Upper lobe of left lung (tissue), 6 donors: ENCODE data around the gene QKI. TPM values are rescaled to one million over a fixed set of nuclear protein-coding genes. Genes with fewer than 3 reads are reported as not detected.
A peak's percentile ranks its signal among the peaks of the same experiment; 100 is the strongest.

ENCODE experiments used
- ATAC-seq, 2 donors: fragments of 200-7000 bp; cut with Tn5 transposase; one replicate each; pipeline ENCODE4 v1.9.1; 2022; ENCODE audit warnings: mild to moderate bottlenecking in 2 of 2, moderate library complexity in 2 of 2; ENCODE audit not compliant: low FRiP score in 2 of 2
- DNase-seq, 2 donors: peaks; one replicate each; pipeline ENCODE4 v3.0.0-alpha.2; 2019 to 2020
- H3K27ac ChIP-seq, 4 donors: fragments of 200-600 bp; sonication (generic); one replicate each; pipeline ENCODE4 v1.5.1; 2016 to 2019
- H3K27me3 ChIP-seq, 4 donors: fragments of 200-600 bp; sonication (generic); one replicate each; pipeline ENCODE4 v1.5.1; 2017 to 2019
- H3K36me3 ChIP-seq, 4 donors: fragments of 200-600 bp; sonication (generic); one replicate each; pipeline ENCODE4 v1.5.1; 2016 to 2019
- H3K4me1 ChIP-seq, 4 donors: fragments of 200-600 bp; sonication (generic); one replicate each; pipeline ENCODE4 v1.5.1; 2018 to 2019
- H3K4me3 ChIP-seq, 4 donors: fragments of 200-600 bp; sonication (generic); one replicate each; pipeline ENCODE4 v1.5.1; 2017 to 2019; ENCODE audit warnings: mild to moderate bottlenecking in 2 of 4, moderate library complexity in 1 of 4
- H3K9me3 ChIP-seq, 4 donors: fragments of 200-600 bp; sonication (generic); one replicate each; pipeline ENCODE4 v1.5.1; 2018 to 2019
- EP300 ChIP-seq, 4 donors: sonication (generic); formaldehyde crosslinking; IDR thresholded peaks; one replicate each; pipeline ENCODE4 v1.5.1; 2017; ENCODE audit warnings: antibody characterized with exemption in 4 of 4, control low read depth in 2 of 4
- POLR2A ChIP-seq, 4 donors: fragments of 450-650 bp; IDR thresholded peaks; one replicate each; pipeline ENCODE4 v1.5.1; 2016 to 2017; ENCODE audit warnings: antibody characterized with exemption in 4 of 4, mild to moderate bottlenecking in 2 of 4
- POLR2AphosphoS5 ChIP-seq, 2 donors: sonication (generic); formaldehyde crosslinking; IDR thresholded peaks; one replicate each; pipeline ENCODE4 v1.5.1; 2017; ENCODE audit warnings: antibody characterized with exemption in 2 of 2
- WGBS, 2 donors: methylation state at CpG; one replicate each; pipeline ENCODE4 v1.1.5; 2017 to 2018; 5-methylcytosine and 5-hydroxymethylcytosine counted together
- total RNA-seq, 6 donors: library from RNA; depleted of rRNA in 4 of 6; stranded (reverse); fragments of >200 nt in 4 of 6; gene quantifications; one replicate each; pipeline versions ENCODE4 v1.1.0 to v1.2.1, GENCODE V29; 2016 to 2021
- TF ChIP-seq, protein P1 (sequence below), 6 experiments: fragments of 450-650 bp in 4 of 6; fragments of 200-600 bp in 2 of 6; sonication (generic) in 2 of 6; IDR thresholded peaks; one replicate each; pipeline ENCODE4 v1.5.1; 2016 to 2019; ENCODE audit warnings: antibody characterized with exemption in 6 of 6
- donor health status: DM: no; HTN: no; CAD: no; lungs with moderate emphysema.
- donor health status: DM: no; HTN: yes; CAD: no; lungs with severe emphysema.

Gene QKI
- total RNA-seq, 6 donors from 2014 or later = 181 to 273 (median 226) TPM

- no peaks in the 10 kb centered on the region for H3K4me1 ChIP-seq
- H3K36me3 ChIP-seq = no peaks in the 10 kb centered on the region
- TF ChIP-seq, protein P1, sequence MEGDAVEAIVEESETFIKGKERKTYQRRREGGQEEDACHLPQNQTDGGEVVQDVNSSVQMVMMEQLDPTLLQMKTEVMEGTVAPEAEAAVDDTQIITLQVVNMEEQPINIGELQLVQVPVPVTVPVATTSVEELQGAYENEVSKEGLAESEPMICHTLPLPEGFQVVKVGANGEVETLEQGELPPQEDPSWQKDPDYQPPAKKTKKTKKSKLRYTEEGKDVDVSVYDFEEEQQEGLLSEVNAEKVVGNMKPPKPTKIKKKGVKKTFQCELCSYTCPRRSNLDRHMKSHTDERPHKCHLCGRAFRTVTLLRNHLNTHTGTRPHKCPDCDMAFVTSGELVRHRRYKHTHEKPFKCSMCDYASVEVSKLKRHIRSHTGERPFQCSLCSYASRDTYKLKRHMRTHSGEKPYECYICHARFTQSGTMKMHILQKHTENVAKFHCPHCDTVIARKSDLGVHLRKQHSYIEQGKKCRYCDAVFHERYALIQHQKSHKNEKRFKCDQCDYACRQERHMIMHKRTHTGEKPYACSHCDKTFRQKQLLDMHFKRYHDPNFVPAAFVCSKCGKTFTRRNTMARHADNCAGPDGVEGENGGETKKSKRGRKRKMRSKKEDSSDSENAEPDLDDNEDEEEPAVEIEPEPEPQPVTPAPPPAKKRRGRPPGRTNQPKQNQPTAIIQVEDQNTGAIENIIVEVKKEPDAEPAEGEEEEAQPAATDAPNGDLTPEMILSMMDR (IDR thresholded peaks at IDR 0.05) = no peak
- no peak for TF ChIP-seq POLR2A (IDR thresholded peaks at IDR 0.05)
- TF ChIP-seq POLR2AphosphoS5 (IDR thresholded peaks at IDR 0.05) = no peak
- no peak for TF ChIP-seq EP300 (IDR thresholded peaks at IDR 0.05)
- 70 to 73% methylated on average over 14 to 16 of the region's 16 CpGs for WGBS, 2 donors
- no peak overlapping the region for H3K27ac ChIP-seq
- DNase-seq (no peak), ATAC-seq (no peak)
- no peaks in the 10 kb centered on the region for H3K27me3 ChIP-seq
- no peak overlapping the region for H3K4me3 ChIP-seq
- H3K9me3 ChIP-seq = no peaks in the 10 kb centered on the region
These were observed 206.3 kb downstream of the QKI start for GRCh38 chr6:163620670-163621330.

- TF ChIP-seq, protein P1 (IDR thresholded peaks at IDR 0.05) = no peak
- TF ChIP-seq POLR2AphosphoS5 (IDR thresholded peaks at IDR 0.05) = no peak
- TF ChIP-seq EP300 (IDR thresholded peaks at IDR 0.05) = no peak
- TF ChIP-seq POLR2A (IDR thresholded peaks at IDR 0.05) = no peak
- Histone ChIP-seq H3K27me3 (no peaks in the 10 kb centered on the region), H3K4me3 (no peak overlapping the region), H3K36me3 (no peaks in the 10 kb centered on the region), H3K4me1 (no peaks in the 10 kb centered on the region), H3K27ac (no peak overlapping the region), H3K9me3 (peaks cover 0 to 7% (median 0%) of the 10 kb centered on the region in 4 donors)
- no peak for DNase-seq
- no peak for ATAC-seq
- WGBS, 2 donors = 87 to 97% methylated on average over 3 of the region's 3 CpGs
These were observed 210.7 kb downstream of the QKI start for GRCh38 chr6:163625265-163625664.

GRCh38 chr6:163626073-163626867 lies 211.8 kb downstream of the QKI start:
- peak in 1 of 2 donors; percentile 6 for ATAC-seq

GRCh38 chr6:163627274-163628062 lies 212.9 kb downstream of the QKI start:
- H3K27me3 ChIP-seq = no peaks in the 10 kb centered on the region
- TF ChIP-seq POLR2AphosphoS5 (IDR thresholded peaks at IDR 0.05) = no peak
- TF ChIP-seq POLR2A (IDR thresholded peaks at IDR 0.05) = no peak
- TF ChIP-seq, protein P1 (IDR thresholded peaks at IDR 0.05) = no peak
- no peak for TF ChIP-seq EP300 (IDR thresholded peaks at IDR 0.05)
- no peaks in the 10 kb centered on the region for H3K4me1 ChIP-seq
- ATAC-seq (no peak), DNase-seq (no peak)
- no peaks in the 10 kb centered on the region for H3K36me3 ChIP-seq
- H3K27ac ChIP-seq = no peak overlapping the region
- H3K9me3 ChIP-seq = peaks cover 0 to 7% (median 0%) of the 10 kb centered on the region in 4 donors
- H3K4me3 ChIP-seq = no peak overlapping the region
- WGBS, 2 donors = 78% methylated on average over 10 to 11 of the region's 11 CpGs

More at GRCh38 chr6:163626073-163626867, 211.8 kb downstream of the QKI start:
- H3K4me3 ChIP-seq = no peak overlapping the region
- H3K9me3 ChIP-seq = peaks cover 0 to 7% (median 0%) of the 10 kb centered on the region in 4 donors
- H3K4me1 ChIP-seq = no peaks in the 10 kb centered on the region
- TF ChIP-seq, protein P1 (IDR thresholded peaks at IDR 0.05) = no peak
- no peak for TF ChIP-seq EP300 (IDR thresholded peaks at IDR 0.05)
- no peak for TF ChIP-seq POLR2A (IDR thresholded peaks at IDR 0.05)
- no peak for TF ChIP-seq POLR2AphosphoS5 (IDR thresholded peaks at IDR 0.05)
- H3K27ac ChIP-seq = no peak overlapping the region
- no peaks in the 10 kb centered on the region for H3K36me3 ChIP-seq
- no peak for DNase-seq
- no peaks in the 10 kb centered on the region for H3K27me3 ChIP-seq
- WGBS, 2 donors = 89 to 95% methylated on average over 8 of the region's 8 CpGs
